Measurements from ENCODE around the gene FST. TPM values are rescaled to one million over a fixed set of nuclear protein-coding genes. Genes with fewer than 3 reads are reported as not detected.
A peak's percentile ranks its signal among the peaks of the same experiment; 100 is the strongest.

Gene FST
- total and polyA plus RNA-seq, 2 of the 13 experiments (the other 11 are each of a cell fraction or from before 2014, with no cell fraction given): 38.6 to 136 TPM

- TF ChIP-seq TEF (CRISPR knock-in tag; IDR thresholded peaks at IDR 0.05) (no peak), MAFK (conservative IDR thresholded peaks at IDR 0.05 in 1 of 2, IDR thresholded peaks at IDR 0.05 in 1 of 2; ENCODE audit: low read length in 2 of 2) (no peak), MAZ (IDR thresholded peaks at IDR 0.05; ENCODE audit: borderline replicate concordance, low read depth, low read length) (no peak), MAZ (CRISPR knock-in tag; IDR thresholded peaks at IDR 0.05; ENCODE audit: low read depth) (no peak), GMEB2 (CRISPR knock-in tag; IDR thresholded peaks at IDR 0.05; ENCODE audit: low read depth) (no peak), POLR2A (IDR thresholded peaks at IDR 0.05; ENCODE audit: insufficient read depth in 1 of 2, low read depth in 2 of 2, low read length in 2 of 2) (no peak), KMT2B (CRISPR knock-in tag; IDR thresholded peaks at IDR 0.05) (no peak), HOXA3 (CRISPR knock-in tag; IDR thresholded peaks at IDR 0.05) (peak; percentile 45; the same call in 1 of the 2 replicates), ZSCAN21 (CRISPR knock-in tag; IDR thresholded peaks at IDR 0.05; ENCODE audit: borderline replicate concordance) (no peak), JUN (CRISPR knock-in tag; IDR thresholded peaks at IDR 0.05) (no peak), ZNF333 (CRISPR knock-in tag; IDR thresholded peaks at IDR 0.05; ENCODE audit: borderline replicate concordance) (no peak), TRAFD1 (CRISPR knock-in tag; IDR thresholded peaks at IDR 0.05; ENCODE audit: borderline replicate concordance) (no peak), HNRNPH1 (optimal IDR thresholded peaks at IDR 0.05; ENCODE audit: low read depth, low read length) (no peak), ZKSCAN1 (IDR thresholded peaks at IDR 0.05; ENCODE audit: low read length) (no peak), ZNF460 (CRISPR knock-in tag; IDR thresholded peaks at IDR 0.05; ENCODE audit: borderline replicate concordance) (peak; percentile 36; the same call in 1 of the 2 replicates), TOE1 (CRISPR knock-in tag; IDR thresholded peaks at IDR 0.05) (no peak), NCOA1 (CRISPR knock-in tag; IDR thresholded peaks at IDR 0.05) (no peak), HMGA1 (CRISPR knock-in tag; conservative IDR thresholded peaks at IDR 0.05) (no peak), ATAD3A (CRISPR knock-in tag; IDR thresholded peaks at IDR 0.05) (no peak), NR3C1 (CRISPR knock-in tag; IDR thresholded peaks at IDR 0.05) (no peak), ZNF484 (CRISPR knock-in tag; IDR thresholded peaks at IDR 0.05; ENCODE audit: borderline replicate concordance, low read depth) (no peak)
- TF ChIP-seq, protein P1, sequence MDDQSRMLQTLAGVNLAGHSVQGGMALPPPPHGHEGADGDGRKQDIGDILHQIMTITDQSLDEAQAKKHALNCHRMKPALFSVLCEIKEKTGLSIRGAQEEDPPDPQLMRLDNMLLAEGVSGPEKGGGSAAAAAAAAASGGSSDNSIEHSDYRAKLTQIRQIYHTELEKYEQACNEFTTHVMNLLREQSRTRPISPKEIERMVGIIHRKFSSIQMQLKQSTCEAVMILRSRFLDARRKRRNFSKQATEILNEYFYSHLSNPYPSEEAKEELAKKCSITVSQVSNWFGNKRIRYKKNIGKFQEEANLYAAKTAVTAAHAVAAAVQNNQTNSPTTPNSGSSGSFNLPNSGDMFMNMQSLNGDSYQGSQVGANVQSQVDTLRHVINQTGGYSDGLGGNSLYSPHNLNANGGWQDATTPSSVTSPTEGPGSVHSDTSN (CRISPR knock-in tag; IDR thresholded peaks at IDR 0.05; ENCODE audit: borderline replicate concordance): no peak
- TF ChIP-seq, protein P2, sequence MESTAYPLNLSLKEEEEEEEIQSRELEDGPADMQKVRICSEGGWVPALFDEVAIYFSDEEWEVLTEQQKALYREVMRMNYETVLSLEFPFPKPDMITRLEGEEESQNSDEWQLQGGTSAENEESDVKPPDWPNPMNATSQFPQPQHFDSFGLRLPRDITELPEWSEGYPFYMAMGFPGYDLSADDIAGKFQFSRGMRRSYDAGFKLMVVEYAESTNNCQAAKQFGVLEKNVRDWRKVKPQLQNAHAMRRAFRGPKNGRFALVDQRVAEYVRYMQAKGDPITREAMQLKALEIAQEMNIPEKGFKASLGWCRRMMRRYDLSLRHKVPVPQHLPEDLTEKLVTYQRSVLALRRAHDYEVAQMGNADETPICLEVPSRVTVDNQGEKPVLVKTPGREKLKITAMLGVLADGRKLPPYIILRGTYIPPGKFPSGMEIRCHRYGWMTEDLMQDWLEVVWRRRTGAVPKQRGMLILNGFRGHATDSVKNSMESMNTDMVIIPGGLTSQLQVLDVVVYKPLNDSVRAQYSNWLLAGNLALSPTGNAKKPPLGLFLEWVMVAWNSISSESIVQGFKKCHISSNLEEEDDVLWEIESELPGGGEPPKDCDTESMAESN (CRISPR knock-in tag; conservative IDR thresholded peaks at IDR 0.05): peak; percentile 85
- TF ChIP-seq, protein P3, sequence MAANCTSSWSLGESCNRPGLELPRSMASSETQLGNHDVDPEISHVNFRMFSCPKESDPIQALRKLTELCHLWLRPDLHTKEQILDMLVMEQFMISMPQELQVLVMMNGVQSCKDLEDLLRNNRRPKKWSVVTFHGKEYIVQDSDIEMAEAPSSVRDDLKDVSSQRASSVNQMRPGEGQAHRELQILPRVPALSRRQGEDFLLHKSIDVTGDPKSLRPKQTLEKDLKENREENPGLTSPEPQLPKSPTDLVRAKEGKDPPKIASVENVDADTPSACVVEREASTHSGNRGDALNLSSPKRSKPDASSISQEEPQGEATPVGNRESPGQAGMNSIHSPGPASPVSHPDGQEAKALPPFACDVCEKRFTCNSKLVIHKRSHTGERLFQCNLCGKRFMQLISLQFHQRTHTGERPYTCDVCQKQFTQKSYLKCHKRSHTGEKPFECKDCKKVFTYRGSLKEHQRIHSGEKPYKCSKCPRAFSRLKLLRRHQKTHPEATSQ (CRISPR knock-in tag; IDR thresholded peaks at IDR 0.05; ENCODE audit: borderline replicate concordance): no peak
Observed at GRCh38 chr5:53464722-53465121, 15.7 kb upstream of the FST start (continued).

Data from HepG2 (cell line).